Keratinocyte (primary cell): ENCODE data around the gene DLG5. TPM values are rescaled to one million over a fixed set of nuclear protein-coding genes. Genes with fewer than 3 reads are reported as not detected.

ENCODE experiments used
- DNase-seq: peaks from one replicate; pipeline ENCODE4 v3.0.0-alpha.2; 2011; ENCODE audit warnings: low read depth, missing footprints, low spot score
- FAIRE-seq: peaks from 2 replicates; lab custom pipeline; 2011; peaks lifted over from hg19 to GRCh38; lab: Jason Lieb, UNC
- H2AFZ ChIP-seq: 2 replicates; pipeline ENCODE4 v1.6.0; 2012; ENCODE audit warnings: low read length, control low read depth, inconsistent platforms; ENCODE audit not compliant: control insufficient read depth
- H3K27ac ChIP-seq: 2 replicates; pipeline ENCODE4 v1.5.1; 2011; ENCODE audit warnings: low read length; ENCODE audit not compliant: control insufficient read depth, insufficient read depth
- H3K27me3 ChIP-seq: 3 replicates; pipeline ENCODE4 v1.6.0; 2011; ENCODE audit warnings: low read length; ENCODE audit not compliant: control insufficient read depth, insufficient read depth; ENCODE audit errors: extremely low read depth
- H3K36me3 ChIP-seq, 2 experiments: 2 replicates in 1 of 2; 3 replicates in 1 of 2; pipeline ENCODE4 v1.5.1; 2011; ENCODE audit warnings: low read length in 2 of 2, mild to moderate bottlenecking in 1 of 2; ENCODE audit not compliant: control insufficient read depth in 2 of 2, insufficient read depth in 2 of 2; ENCODE audit errors: extremely low read depth in 1 of 2
- H3K4me1 ChIP-seq: 3 replicates; pipeline ENCODE4 v1.5.1; 2011; ENCODE audit warnings: low read length; ENCODE audit not compliant: control insufficient read depth, insufficient read depth; ENCODE audit errors: extremely low read depth
- H3K4me2 ChIP-seq: 3 replicates; pipeline ENCODE4 v1.6.0; 2011; ENCODE audit warnings: low read depth, low read length; ENCODE audit not compliant: control insufficient read depth, insufficient read depth; ENCODE audit errors: extremely low read depth
- H3K4me3 ChIP-seq, 3 experiments: fragments of 200-600 bp in 1 of 3; sonication (generic) in 1 of 3; 2 replicates in 2 of 3; 3 replicates in 1 of 3; pipeline ENCODE4 v1.5.1; 2011 to 2016; ENCODE audit warnings: low read length in 3 of 3, mild to moderate bottlenecking in 3 of 3, control low read depth in 2 of 3, inconsistent platforms in 1 of 3, low read depth in 1 of 3, mixed read lengths in 1 of 3, mixed run types in 1 of 3, moderate library complexity in 1 of 3; ENCODE audit not compliant: control insufficient read depth in 2 of 3, insufficient read depth in 2 of 3; ENCODE audit errors: extremely low read depth in 1 of 3
- H3K79me2 ChIP-seq: 2 replicates; pipeline ENCODE4 v1.6.0; 2012; ENCODE audit warnings: low read length; ENCODE audit not compliant: control insufficient read depth, insufficient read depth
- H3K9ac ChIP-seq: 3 replicates; pipeline ENCODE4 v1.6.0; 2011; ENCODE audit warnings: low read length; ENCODE audit not compliant: control insufficient read depth, insufficient read depth; ENCODE audit errors: extremely low read depth
- H3K9me1 ChIP-seq: 3 replicates; pipeline ENCODE4 v1.6.0; 2011; ENCODE audit warnings: low read length; ENCODE audit not compliant: control insufficient read depth, insufficient read depth; ENCODE audit errors: extremely low read depth
- H3K9me3 ChIP-seq: 2 replicates; pipeline ENCODE4 v1.5.1; 2012; ENCODE audit warnings: low read depth, low read length; ENCODE audit not compliant: control insufficient read depth
- H4K20me1 ChIP-seq: 3 replicates; pipeline ENCODE4 v1.6.0; 2011; ENCODE audit warnings: low read length; ENCODE audit not compliant: control insufficient read depth, insufficient read depth; ENCODE audit errors: extremely low read depth
- EZH2 ChIP-seq: IDR thresholded peaks from one replicate; pipeline ENCODE4 v1.6.1; 2012; ENCODE audit warnings: inconsistent platforms, mild to moderate bottlenecking, low read length, moderate library complexity
- dilution Hi-C: fragments of 300-500 bp; cut with MboI; formaldehyde crosslinking; loops from one replicate; pipeline ENCODE4 v1.7.0; 2020; ENCODE audit warnings: low sequenced_read_pairs; ENCODE audit not compliant: extremely low pct_ligation_motif_present
- polyA plus RNA-seq, 5 experiments: library from polyadenylated mRNA; depleted of rRNA in 3 of 5; stranded (reverse) in 3 of 5; stranded (forward) in 1 of 5; unstranded in 1 of 5; fragments of >200 nt; gene quantifications; 1 replicate in 1 of 5; 2 replicates in 3 of 5; 3 replicates in 1 of 5; pipeline versions ENCODE4 v1.2.1 to v1.2.3, GENCODE V29; 2011 to 2012; ENCODE audit warnings: missing spikeins in 2 of 5, low read depth in 1 of 5, low replicate concordance in 1 of 5
- TF ChIP-seq, protein P1 (sequence below), 3 experiments: IDR thresholded peaks in 1 of 3; conservative IDR thresholded peaks in 1 of 3; optimal IDR thresholded peaks in 1 of 3; 2 replicates in 2 of 3; 3 replicates in 1 of 3; pipeline versions ENCODE3 to v1.5.1; 2011; ENCODE audit warnings: low read length in 3 of 3, mild to moderate bottlenecking in 3 of 3, moderate library complexity in 2 of 3, control low read depth in 1 of 3, inconsistent platforms in 1 of 3; ENCODE audit not compliant: insufficient read depth in 2 of 3; ENCODE audit errors: extremely low read depth in 1 of 3

DLG5 gene
- polyA plus RNA-seq, 1 donor (not counting 4 experiments of a cell fraction or from before 2014, with no cell fraction given): 17.2 TPM

DNA sequence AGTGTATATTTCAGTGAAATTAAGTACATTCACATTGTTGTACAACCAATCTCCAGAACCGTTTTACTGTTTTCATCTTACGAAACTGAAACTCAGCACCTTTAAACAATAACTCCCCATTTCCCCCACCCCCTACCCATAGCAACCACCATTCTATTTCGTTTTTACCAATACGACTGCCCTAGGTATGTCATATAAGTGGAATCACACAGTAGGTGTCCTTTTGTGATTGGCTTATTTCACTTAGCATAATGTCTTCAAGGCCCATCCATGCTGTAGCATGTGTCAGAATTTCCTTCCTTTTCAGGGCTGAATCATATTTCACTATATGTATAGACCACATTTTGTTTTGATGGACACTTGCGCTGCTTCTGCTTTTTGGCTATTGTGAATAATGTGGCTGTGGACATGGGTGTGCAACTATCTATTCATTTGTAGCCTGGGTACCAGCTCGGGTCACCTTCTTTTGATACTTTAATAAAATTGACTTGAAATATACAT is 34.3 kb upstream of the DLG5 start:
- Histone ChIP-seq H4K20me1 (no peaks in the 10 kb centered on the region), H3K4me2 (no peak overlapping the region), H3K9me1 (no peaks in the 10 kb centered on the region), H3K27ac (no peak overlapping the region), H3K27me3 (no peaks in the 10 kb centered on the region), H2AFZ (no peak overlapping the region), H3K79me2 (no peaks in the 10 kb centered on the region), H3K4me3 (no peak overlapping the region), H3K9me3 (peaks cover 3% of the 10 kb centered on the region), H3K4me1 (peaks cover 7% of the 10 kb centered on the region), H3K36me3 (no peaks in the 10 kb centered on the region), H3K9ac (no peak overlapping the region)
- no peak for TF ChIP-seq EZH2
- TF ChIP-seq, protein P1, sequence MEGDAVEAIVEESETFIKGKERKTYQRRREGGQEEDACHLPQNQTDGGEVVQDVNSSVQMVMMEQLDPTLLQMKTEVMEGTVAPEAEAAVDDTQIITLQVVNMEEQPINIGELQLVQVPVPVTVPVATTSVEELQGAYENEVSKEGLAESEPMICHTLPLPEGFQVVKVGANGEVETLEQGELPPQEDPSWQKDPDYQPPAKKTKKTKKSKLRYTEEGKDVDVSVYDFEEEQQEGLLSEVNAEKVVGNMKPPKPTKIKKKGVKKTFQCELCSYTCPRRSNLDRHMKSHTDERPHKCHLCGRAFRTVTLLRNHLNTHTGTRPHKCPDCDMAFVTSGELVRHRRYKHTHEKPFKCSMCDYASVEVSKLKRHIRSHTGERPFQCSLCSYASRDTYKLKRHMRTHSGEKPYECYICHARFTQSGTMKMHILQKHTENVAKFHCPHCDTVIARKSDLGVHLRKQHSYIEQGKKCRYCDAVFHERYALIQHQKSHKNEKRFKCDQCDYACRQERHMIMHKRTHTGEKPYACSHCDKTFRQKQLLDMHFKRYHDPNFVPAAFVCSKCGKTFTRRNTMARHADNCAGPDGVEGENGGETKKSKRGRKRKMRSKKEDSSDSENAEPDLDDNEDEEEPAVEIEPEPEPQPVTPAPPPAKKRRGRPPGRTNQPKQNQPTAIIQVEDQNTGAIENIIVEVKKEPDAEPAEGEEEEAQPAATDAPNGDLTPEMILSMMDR (optimal IDR thresholded peaks at IDR 0.05 in 1 of 3, IDR thresholded peaks at IDR 0.05 in 1 of 3, conservative IDR thresholded peaks at IDR 0.05 in 1 of 3; ENCODE audit: extremely low read depth in 1 of 3, insufficient read depth in 2 of 3, low read length in 3 of 3): no peak
- dilution Hi-C loops: no loop called here
- FAIRE-seq (no peak), DNase-seq (no peak)

DNA sequence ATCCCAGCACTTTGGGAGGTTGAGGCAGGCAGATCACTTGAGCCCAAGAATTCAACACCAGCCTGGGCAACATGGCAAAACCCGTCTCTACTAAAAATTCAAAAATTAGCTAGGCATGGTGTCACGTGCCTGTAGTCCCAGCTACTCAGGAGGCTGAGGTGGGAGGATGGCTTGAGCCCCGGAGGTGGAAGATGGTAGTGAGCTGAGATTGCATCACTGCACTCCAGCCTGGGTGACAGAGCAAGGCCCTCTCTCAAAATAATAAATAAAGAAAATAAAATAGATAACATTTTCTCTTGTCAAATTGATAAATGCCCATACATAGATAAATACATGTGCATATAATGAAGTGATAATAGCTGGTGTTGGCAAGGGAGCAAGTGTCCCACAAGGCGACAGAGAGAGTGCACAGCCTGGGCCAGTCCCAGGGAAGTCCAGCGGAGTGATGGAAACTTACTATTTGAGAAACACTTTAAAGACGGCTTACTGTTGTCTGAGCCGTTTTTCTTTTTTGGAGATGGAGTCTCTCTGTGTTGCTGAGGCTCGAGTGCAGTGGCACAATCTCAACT is 33.4 kb upstream of the DLG5 start:
- Histone ChIP-seq H3K9ac (no peak overlapping the region), H3K4me1 (peaks cover 2% of the 10 kb centered on the region), H3K4me3 (no peak overlapping the region), H2AFZ (no peak overlapping the region), H4K20me1 (no peaks in the 10 kb centered on the region), H3K9me1 (no peaks in the 10 kb centered on the region), H3K9me3 (peaks cover 3% of the 10 kb centered on the region), H3K4me2 (no peak overlapping the region), H3K27me3 (no peaks in the 10 kb centered on the region), H3K27ac (no peak overlapping the region), H3K36me3 (no peaks in the 10 kb centered on the region), H3K79me2 (no peaks in the 10 kb centered on the region)
- dilution Hi-C loops: no loop called here
- no peak for TF ChIP-seq EZH2
- no peak for DNase-seq
- no peak for FAIRE-seq

DNA sequence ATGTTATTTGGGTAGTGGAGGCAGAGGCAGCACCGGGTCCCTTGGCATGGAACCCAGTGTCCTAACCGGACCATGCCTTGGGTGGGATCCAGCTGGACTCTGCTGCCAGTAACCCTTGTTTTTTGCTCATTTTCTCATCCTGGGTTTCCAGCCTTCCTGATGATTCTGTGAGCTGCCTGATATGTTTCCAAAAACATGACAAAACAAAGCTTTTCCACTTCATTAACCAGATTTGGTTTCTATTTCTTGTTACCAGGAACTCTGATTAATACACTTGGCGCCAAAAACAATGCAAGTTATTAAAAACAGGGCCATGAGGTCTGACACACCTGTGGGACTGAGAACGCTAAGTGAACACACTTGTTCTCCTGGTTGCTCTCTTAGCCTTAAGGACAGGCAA is 32.8 kb upstream of the DLG5 start:
- H3K79me2 ChIP-seq: no peaks in the 10 kb centered on the region
- TF ChIP-seq, protein P1 (optimal IDR thresholded peaks at IDR 0.05 in 1 of 3, IDR thresholded peaks at IDR 0.05 in 1 of 3, conservative IDR thresholded peaks at IDR 0.05 in 1 of 3; ENCODE audit: extremely low read depth in 1 of 3, insufficient read depth in 2 of 3, low read length in 3 of 3): no peak
- TF ChIP-seq EZH2: no peak
- H3K4me2 ChIP-seq: no peak overlapping the region
- H3K9me1 ChIP-seq: no peaks in the 10 kb centered on the region
- H3K4me3 ChIP-seq: no peak overlapping the region
- DNase-seq (no peak), FAIRE-seq (no peak)
- H3K27ac ChIP-seq: no peak overlapping the region
- no peaks in the 10 kb centered on the region for H3K27me3 ChIP-seq
- H3K9me3 ChIP-seq: peaks cover 3% of the 10 kb centered on the region
- H3K4me1 ChIP-seq: peaks cover 2% of the 10 kb centered on the region
- no peaks in the 10 kb centered on the region for H3K36me3 ChIP-seq
- no peaks in the 10 kb centered on the region for H4K20me1 ChIP-seq
- H3K9ac ChIP-seq: no peak overlapping the region
- no peak overlapping the region for H2AFZ ChIP-seq
- dilution Hi-C loops: no loop called here
